GM12878 (cell line): Measurements from ENCODE around the gene RIPOR3.

ENCODE experiments used
- KDM1A ChIP-seq: fragments of 200-600 bp; sonication (generic); IDR thresholded peaks from 2 replicates; pipeline ENCODE4 v1.6.1; 2016; ENCODE audit warnings: borderline replicate concordance
- MTA3 ChIP-seq: IDR thresholded peaks from 2 replicates; pipeline ENCODE4 v1.6.1; 2012; ENCODE audit warnings: low read length, inconsistent platforms, borderline replicate concordance
- NFYB ChIP-seq: IDR thresholded peaks from 2 replicates; pipeline ENCODE4 v1.6.1; 2011; ENCODE audit warnings: low read depth, mild to moderate bottlenecking, low read length, improper control_type of control experiment, moderate library complexity; ENCODE audit not compliant: insufficient read depth
- SMAD1 ChIP-seq: fragments of 450-650 bp; IDR thresholded peaks from 2 replicates; pipeline ENCODE4 v1.6.1; 2018; ENCODE audit warnings: mild to moderate bottlenecking, low read depth; ENCODE audit not compliant: partially characterized antibody
- TARDBP ChIP-seq: IDR thresholded peaks from 2 replicates; pipeline ENCODE4 v1.6.1; 2016; ENCODE audit warnings: borderline replicate concordance
- TF ChIP-seq, protein P1 (sequence below): IDR thresholded peaks from 2 replicates; pipeline ENCODE4 v1.6.1; 2011; ENCODE audit warnings: borderline replicate concordance, low read depth, mild to moderate bottlenecking, moderate library complexity, mixed read lengths, low read length; ENCODE audit not compliant: insufficient read depth; ENCODE audit errors: extremely low read length
- TF ChIP-seq, protein P2 (sequence below): fragments of 450-650 bp; IDR thresholded peaks from 2 replicates; pipeline ENCODE4 v1.6.1; 2017; ENCODE audit warnings: mild to moderate bottlenecking, moderate library complexity

DNA sequence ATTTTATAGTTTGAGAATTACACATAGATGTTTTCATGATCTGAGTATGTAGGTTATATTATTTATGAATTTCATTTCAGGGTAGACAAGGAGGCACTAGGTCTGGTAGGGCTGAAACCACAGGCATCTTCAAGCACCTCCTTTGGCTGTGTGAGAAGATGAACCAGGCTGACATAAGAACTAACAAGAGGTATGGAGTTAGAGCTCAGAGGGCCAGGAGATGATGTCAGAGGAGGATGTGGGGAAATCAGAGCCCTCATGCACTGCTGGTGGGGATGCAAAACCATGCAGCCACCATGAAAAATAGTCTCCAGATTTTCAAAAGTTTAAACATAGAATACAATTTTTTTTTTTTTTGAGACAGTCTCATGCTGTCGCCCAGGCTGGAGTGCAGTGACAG, 13.6 kb upstream of the RIPOR3 start:
- TF ChIP-seq, protein P1, sequence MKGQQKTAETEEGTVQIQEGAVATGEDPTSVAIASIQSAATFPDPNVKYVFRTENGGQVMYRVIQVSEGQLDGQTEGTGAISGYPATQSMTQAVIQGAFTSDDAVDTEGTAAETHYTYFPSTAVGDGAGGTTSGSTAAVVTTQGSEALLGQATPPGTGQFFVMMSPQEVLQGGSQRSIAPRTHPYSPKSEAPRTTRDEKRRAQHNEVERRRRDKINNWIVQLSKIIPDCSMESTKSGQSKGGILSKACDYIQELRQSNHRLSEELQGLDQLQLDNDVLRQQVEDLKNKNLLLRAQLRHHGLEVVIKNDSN, result no peak
- TF ChIP-seq SMAD1, result no peak
- TF ChIP-seq TARDBP, result no peak
- no peak for TF ChIP-seq MTA3
- TF ChIP-seq NFYB, result no peak
- TF ChIP-seq KDM1A, result no peak
- TF ChIP-seq, protein P2, sequence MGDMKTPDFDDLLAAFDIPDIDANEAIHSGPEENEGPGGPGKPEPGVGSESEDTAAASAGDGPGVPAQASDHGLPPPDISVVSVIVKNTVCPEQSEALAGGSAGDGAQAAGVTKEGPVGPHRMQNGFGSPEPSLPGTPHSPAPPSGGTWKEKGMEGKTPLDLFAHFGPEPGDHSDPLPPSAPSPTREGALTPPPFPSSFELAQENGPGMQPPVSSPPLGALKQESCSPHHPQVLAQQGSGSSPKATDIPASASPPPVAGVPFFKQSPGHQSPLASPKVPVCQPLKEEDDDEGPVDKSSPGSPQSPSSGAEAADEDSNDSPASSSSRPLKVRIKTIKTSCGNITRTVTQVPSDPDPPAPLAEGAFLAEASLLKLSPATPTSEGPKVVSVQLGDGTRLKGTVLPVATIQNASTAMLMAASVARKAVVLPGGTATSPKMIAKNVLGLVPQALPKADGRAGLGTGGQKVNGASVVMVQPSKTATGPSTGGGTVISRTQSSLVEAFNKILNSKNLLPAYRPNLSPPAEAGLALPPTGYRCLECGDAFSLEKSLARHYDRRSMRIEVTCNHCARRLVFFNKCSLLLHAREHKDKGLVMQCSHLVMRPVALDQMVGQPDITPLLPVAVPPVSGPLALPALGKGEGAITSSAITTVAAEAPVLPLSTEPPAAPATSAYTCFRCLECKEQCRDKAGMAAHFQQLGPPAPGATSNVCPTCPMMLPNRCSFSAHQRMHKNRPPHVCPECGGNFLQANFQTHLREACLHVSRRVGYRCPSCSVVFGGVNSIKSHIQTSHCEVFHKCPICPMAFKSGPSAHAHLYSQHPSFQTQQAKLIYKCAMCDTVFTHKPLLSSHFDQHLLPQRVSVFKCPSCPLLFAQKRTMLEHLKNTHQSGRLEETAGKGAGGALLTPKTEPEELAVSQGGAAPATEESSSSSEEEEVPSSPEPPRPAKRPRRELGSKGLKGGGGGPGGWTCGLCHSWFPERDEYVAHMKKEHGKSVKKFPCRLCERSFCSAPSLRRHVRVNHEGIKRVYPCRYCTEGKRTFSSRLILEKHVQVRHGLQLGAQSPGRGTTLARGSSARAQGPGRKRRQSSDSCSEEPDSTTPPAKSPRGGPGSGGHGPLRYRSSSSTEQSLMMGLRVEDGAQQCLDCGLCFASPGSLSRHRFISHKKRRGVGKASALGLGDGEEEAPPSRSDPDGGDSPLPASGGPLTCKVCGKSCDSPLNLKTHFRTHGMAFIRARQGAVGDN, result no peak
